GM23248 (cell line): ENCODE measurements around the gene ENKD1. TPM values are rescaled to one million over a fixed set of nuclear protein-coding genes. Genes with fewer than 3 reads are reported as not detected.

ENCODE experiments used
- DNase-seq: peaks from one replicate; pipeline ENCODE4 v3.0.0-alpha.2; 2015
- H2AFZ ChIP-seq: fragments of 200-600 bp; sonication (generic); 2 replicates; pipeline ENCODE4 v1.6.1; 2016; ENCODE audit warnings: antibody characterized with exemption
- H3F3A ChIP-seq: fragments of 200-600 bp; sonication (generic); 2 replicates; pipeline ENCODE4 v1.6.1; 2016; ENCODE audit warnings: mild to moderate bottlenecking, antibody characterized with exemption, mixed run types; ENCODE audit not compliant: insufficient read depth
- H3K27ac ChIP-seq: fragments of 200-600 bp; sonication (generic); 2 replicates; pipeline ENCODE4 v1.5.1; 2016; ENCODE audit warnings: mild to moderate bottlenecking
- H3K27me3 ChIP-seq: fragments of 200-600 bp; sonication (generic); replicated peaks from 2 replicates; pipeline ENCODE4 v1.6.1; 2016; ENCODE audit warnings: mild to moderate bottlenecking; ENCODE audit not compliant: insufficient read depth
- H3K36me3 ChIP-seq: fragments of 200-600 bp; sonication (generic); 2 replicates; pipeline ENCODE4 v1.6.1; 2016; ENCODE audit warnings: low read depth, mild to moderate bottlenecking
- H3K4me1 ChIP-seq: fragments of 200-600 bp; sonication (generic); 2 replicates; pipeline ENCODE4 v1.6.1; 2016; ENCODE audit warnings: mild to moderate bottlenecking; ENCODE audit not compliant: insufficient read depth
- H3K4me2 ChIP-seq: fragments of 200-600 bp; sonication (generic); one replicate; pipeline ENCODE4 v1.6.1; 2016; ENCODE audit warnings: mild to moderate bottlenecking; ENCODE audit not compliant: unreplicated experiment
- H3K4me3 ChIP-seq: fragments of 200-600 bp; sonication (generic); 2 replicates; pipeline ENCODE4 v1.5.1; 2016; ENCODE audit warnings: mild to moderate bottlenecking
- H3K79me2 ChIP-seq: fragments of 200-600 bp; sonication (generic); 2 replicates; pipeline ENCODE4 v1.6.1; 2016; ENCODE audit warnings: mild to moderate bottlenecking; ENCODE audit not compliant: insufficient read depth
- H3K9ac ChIP-seq: fragments of 200-600 bp; sonication (generic); 2 replicates; pipeline ENCODE4 v1.6.1; 2016; ENCODE audit warnings: mild to moderate bottlenecking
- H3K9me2 ChIP-seq: fragments of 200-600 bp; sonication (generic); 2 replicates; pipeline ENCODE4 v1.6.1; 2016; ENCODE audit warnings: mixed run types, mild to moderate bottlenecking, moderate library complexity; ENCODE audit not compliant: insufficient read depth
- H3K9me3 ChIP-seq: fragments of 200-600 bp; sonication (generic); one replicate; pipeline ENCODE4 v1.6.1; 2017; ENCODE audit warnings: low read depth
- H4K20me1 ChIP-seq: fragments of 200-600 bp; sonication (generic); 2 replicates; pipeline ENCODE4 v1.6.0; 2016; ENCODE audit not compliant: insufficient read depth
- EZH2 ChIP-seq: fragments of 200-600 bp; sonication (generic); IDR thresholded peaks from 2 replicates; pipeline ENCODE4 v1.6.1; 2018; ENCODE audit warnings: antibody characterized with exemption, mild to moderate bottlenecking; ENCODE audit not compliant: insufficient read depth, poor library complexity, severe bottlenecking
- EZH2phosphoT487 ChIP-seq: fragments of 200-600 bp; sonication (generic); IDR thresholded peaks from 2 replicates; pipeline ENCODE4 v1.6.1; 2018; ENCODE audit warnings: antibody characterized with exemption, moderate library complexity, mild to moderate bottlenecking, low read depth; ENCODE audit not compliant: insufficient read depth
- WGBS, 2 experiments: methylation state at CpG; one replicate each; pipeline ENCODE4 v1.1.6; 2015 to 2017; ENCODE audit warnings: low lambda C conversion rate in 2 of 2, low coverage in 1 of 2; ENCODE audit errors: missing lambda C conversion rate in 2 of 2; 5-methylcytosine and 5-hydroxymethylcytosine counted together
- in situ Hi-C: fragments of 300-500 bp; cut with MboI; formaldehyde crosslinking; loops from 2 replicates; pipeline ENCODE4 v1.15.0; 2020
- polyA plus RNA-seq: library from polyadenylated mRNA; unstranded; fragments of >200 nt; fragmentation: Nextera tagmentation; extraction: Ambion mirVana; gene quantifications from 2 replicates; pipeline ENCODE4 v1.2.1, GENCODE V29; 2016
- total RNA-seq: library from RNA; depleted of rRNA; stranded (reverse); fragments of >200 nt; shearing (Covaris generic); gene quantifications from 2 replicates; pipeline ENCODE4 v1.2.3, GENCODE V29; 2014

ENKD1 gene
- total and polyA plus RNA-seq, 2 experiments from 2014 or later, result 8.3 to 11.2 TPM

- WGBS, 2 experiments, result 72 to 86% methylated on average over 4 of the region's 4 CpGs
- peak; percentile 25 for DNase-seq
Observed at GRCh38 chr16:67683767-67684166, 17.2 kb upstream of the ENKD1 start.

DNA sequence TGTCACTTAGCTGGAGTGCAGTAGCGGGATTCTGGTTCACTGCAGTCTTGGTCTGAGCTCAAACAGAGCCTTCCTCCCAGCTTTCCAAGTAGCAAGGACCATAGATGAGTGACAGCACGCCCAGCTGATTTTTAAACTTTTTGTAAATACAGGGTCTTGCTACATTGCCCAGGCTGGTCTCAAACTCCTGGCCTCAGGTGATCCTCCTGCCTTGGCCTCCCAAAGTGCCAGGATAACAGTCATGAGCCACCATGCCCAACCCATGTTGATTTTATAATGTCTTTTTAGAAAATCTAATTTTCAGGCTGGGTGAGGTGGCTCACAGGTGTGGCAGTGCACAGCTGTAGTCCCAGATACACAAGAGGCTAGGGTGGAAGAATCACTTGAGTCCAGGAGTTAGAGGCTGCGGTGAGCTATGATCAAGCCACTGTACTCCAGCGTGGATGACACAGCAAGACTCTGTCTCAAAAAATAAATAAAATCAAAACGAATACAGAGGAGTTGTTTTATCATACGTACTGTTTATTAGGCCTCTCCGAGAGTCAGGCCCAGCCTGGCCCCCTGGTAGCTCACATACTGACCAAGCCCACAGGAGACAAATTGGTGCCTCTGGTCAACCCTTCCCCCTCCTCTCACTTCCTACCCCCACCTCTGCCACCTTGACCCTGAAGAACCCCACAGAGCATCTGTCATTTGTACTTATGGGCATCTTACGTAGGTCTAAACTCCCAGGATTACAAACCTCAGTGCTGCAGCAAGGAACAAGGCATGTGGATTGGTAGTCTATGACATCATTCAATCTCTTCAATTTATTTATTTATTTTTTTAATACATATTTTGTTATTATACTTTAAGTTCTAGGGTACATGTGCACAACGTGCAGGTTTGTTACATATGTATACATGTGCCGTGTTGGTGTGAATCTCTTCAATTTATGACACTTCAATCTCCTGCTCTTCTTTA, 13.7 kb upstream of the ENKD1 start:
- H3K79me2 ChIP-seq, result no peaks in the 10 kb centered on the region
- no peak overlapping the region for H3K4me2 ChIP-seq
- DNase-seq, result no peak
- TF ChIP-seq EZH2phosphoT487, result no peak
- TF ChIP-seq EZH2, result no peak
- H3K27ac ChIP-seq, result no peak overlapping the region
- H3K9ac ChIP-seq, result no peak overlapping the region
- H3K4me1 ChIP-seq, result peaks cover 6% of the 10 kb centered on the region; the same call in 1 of the 2 replicates
- no peak overlapping the region for H2AFZ ChIP-seq
- H3F3A ChIP-seq, result no peaks in the 10 kb centered on the region
- no peaks in the 10 kb centered on the region for H4K20me1 ChIP-seq
- no peaks in the 10 kb centered on the region for H3K9me3 ChIP-seq
- 96 to 98% methylated on average over 10 of the region's 10 CpGs for WGBS, 2 experiments
- H3K4me3 ChIP-seq, result no peak overlapping the region
- in situ Hi-C loops, result loop anchor here (10.0 kb wide), 1 partner anchor 125 kb away; the partner anchor contains the start of genes RANBP10 and TSNAXIP1
- H3K36me3 ChIP-seq, result no peaks in the 10 kb centered on the region; the same call in 1 of the 2 replicates
- no peaks in the 10 kb centered on the region for H3K9me2 ChIP-seq
- no peaks in the 10 kb centered on the region for H3K27me3 ChIP-seq

More at GRCh38 chr16:67683767-67684166, 17.2 kb upstream of the ENKD1 start:
- H3K9me2 ChIP-seq, result no peaks in the 10 kb centered on the region
- no peaks in the 10 kb centered on the region for H3F3A ChIP-seq
- no peak overlapping the region for H3K4me3 ChIP-seq
- H3K4me1 ChIP-seq, result peaks cover 6% of the 10 kb centered on the region; the same call in 1 of the 2 replicates
- no peaks in the 10 kb centered on the region; the same call in 1 of the 2 replicates for H3K36me3 ChIP-seq
- no peak for TF ChIP-seq EZH2
- no peak for TF ChIP-seq EZH2phosphoT487
- H3K27ac ChIP-seq, result no peak overlapping the region
- H3K9me3 ChIP-seq, result no peaks in the 10 kb centered on the region
- H2AFZ ChIP-seq, result no peak overlapping the region
- no peak overlapping the region for H3K9ac ChIP-seq
- in situ Hi-C loops, result no loop called here
- H4K20me1 ChIP-seq, result no peaks in the 10 kb centered on the region
- no peaks in the 10 kb centered on the region for H3K27me3 ChIP-seq
- H3K79me2 ChIP-seq, result no peaks in the 10 kb centered on the region
- H3K4me2 ChIP-seq, result no peak overlapping the region

GRCh38 chr16:67678354-67679023, 11.9 kb upstream of the ENKD1 start:
- Histone ChIP-seq H3K27ac (no peak overlapping the region), H3K27me3 (no peaks in the 10 kb centered on the region), H3K79me2 (no peaks in the 10 kb centered on the region), H3K4me3 (no peak overlapping the region), H4K20me1 (no peaks in the 10 kb centered on the region), H3K4me2 (no peak overlapping the region), H3K9me3 (no peaks in the 10 kb centered on the region), H2AFZ (no peak overlapping the region), H3F3A (no peaks in the 10 kb centered on the region), H3K9ac (no peak overlapping the region), H3K9me2 (no peaks in the 10 kb centered on the region), H3K4me1 (no peaks in the 10 kb centered on the region), H3K36me3 (no peaks in the 10 kb centered on the region; the same call in 1 of the 2 replicates)
- DNase-seq, result no peak
- TF ChIP-seq EZH2 (no peak), EZH2phosphoT487 (no peak)
- WGBS, 2 experiments, result 97% methylated on average over 12 of the region's 12 CpGs
- in situ Hi-C loops, result loop anchor here (10.0 kb wide), 1 partner anchor 126 kb away; the partner anchor contains the start of genes RANBP10 and TSNAXIP1

- no peak for TF ChIP-seq EZH2
- TF ChIP-seq EZH2phosphoT487, result no peak
- H3K4me1 ChIP-seq, result no peaks in the 10 kb centered on the region
- no peak overlapping the region for H3K4me3 ChIP-seq
- H3K27ac ChIP-seq, result no peak overlapping the region
- no peak for DNase-seq
- H3K79me2 ChIP-seq, result no peaks in the 10 kb centered on the region
- no peaks in the 10 kb centered on the region for H3K9me3 ChIP-seq
- no peaks in the 10 kb centered on the region for H4K20me1 ChIP-seq
- H3K9ac ChIP-seq, result no peak overlapping the region
- no peaks in the 10 kb centered on the region for H3K36me3 ChIP-seq
- H2AFZ ChIP-seq, result no peak overlapping the region
- H3K9me2 ChIP-seq, result no peaks in the 10 kb centered on the region
- no peak overlapping the region for H3K4me2 ChIP-seq
- 92 to 100% methylated on average over 1 of the region's 1 CpG for WGBS, 2 experiments
- in situ Hi-C loops, result loop anchor here (10.0 kb wide), 1 partner anchor 127 kb away; the partner anchor contains the start of genes RANBP10 and TSNAXIP1
- H3F3A ChIP-seq, result no peaks in the 10 kb centered on the region
- no peaks in the 10 kb centered on the region for H3K27me3 ChIP-seq
Observed at GRCh38 chr16:67677712-67678111, 11.2 kb upstream of the ENKD1 start.
